SK-N-MC (cell line): ENCODE measurements around the gene TRNT1.

Experiments used
- EZH2 ChIP-seq: fragments of 200-600 bp; sonication (generic); IDR thresholded peaks from one replicate; pipeline ENCODE4 v1.6.1; 2017; ENCODE audit warnings: antibody characterized with exemption
- POLR2AphosphoS5 ChIP-seq: IDR thresholded peaks from 2 replicates; pipeline ENCODE4 v1.6.1; 2012; ENCODE audit warnings: mild to moderate bottlenecking, low read depth, low read length, borderline replicate concordance

DNA sequence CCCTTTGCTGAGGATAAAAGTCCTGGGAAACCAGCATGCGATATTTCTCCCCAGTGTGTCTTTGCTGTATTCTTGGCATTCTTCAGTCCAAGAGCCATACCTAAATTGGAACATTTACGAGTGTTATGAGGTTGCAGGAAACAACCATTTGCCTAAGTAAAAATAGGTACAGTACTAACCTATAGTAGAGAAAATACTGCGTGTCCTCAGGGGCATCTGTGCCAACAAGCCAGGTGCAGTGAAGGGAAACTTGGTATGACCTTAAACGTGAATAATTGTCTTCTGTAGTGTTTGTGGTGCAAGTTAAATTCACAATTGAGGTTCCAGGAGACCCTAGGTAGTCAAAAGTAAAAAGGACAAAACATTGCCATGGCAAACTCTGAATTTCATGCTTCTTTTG, 28.8 kb upstream of the TRNT1 start:
- TF ChIP-seq POLR2AphosphoS5 = no peak
- no peak for TF ChIP-seq EZH2
